H9 (cell line): Measurements from ENCODE around the gene TGM5. TPM values are rescaled to one million over a fixed set of nuclear protein-coding genes. Genes with fewer than 3 reads are reported as not detected.

ENCODE experiments used
- DNase-seq: peaks from one replicate; pipeline ENCODE4 v3.0.0-alpha.2; 2017
- H2AFZ ChIP-seq: one replicate; pipeline ENCODE4 v1.6.1; 2013; ENCODE audit warnings: mild to moderate bottlenecking, low read length, control low read depth, moderate library complexity
- H2AK5ac ChIP-seq: 2 replicates; pipeline ENCODE4 v1.6.1; 2013; ENCODE audit warnings: low read length, control low read depth, mixed read lengths; ENCODE audit not compliant: insufficient read length
- H2BK120ac ChIP-seq: one replicate; pipeline ENCODE4 v1.6.1; 2013; ENCODE audit warnings: low read depth, mild to moderate bottlenecking, low read length, control low read depth, inconsistent platforms; ENCODE audit not compliant: poor library complexity, severe bottlenecking
- H2BK12ac ChIP-seq: 2 replicates; pipeline ENCODE4 v1.6.1; 2013; ENCODE audit warnings: low read length, control low read depth, mixed read lengths, low read depth; ENCODE audit not compliant: insufficient read length
- H2BK15ac ChIP-seq: 2 replicates; pipeline ENCODE4 v1.6.1; 2013; ENCODE audit warnings: low read depth, low read length, control low read depth
- H2BK20ac ChIP-seq: one replicate; pipeline ENCODE4 v1.6.1; 2013; ENCODE audit warnings: low read depth, mild to moderate bottlenecking, low read length, control low read depth, inconsistent platforms; ENCODE audit not compliant: poor library complexity, severe bottlenecking
- H2BK5ac ChIP-seq: 2 replicates; pipeline ENCODE4 v1.6.1; 2013; ENCODE audit warnings: low read length, control low read depth, mixed read lengths; ENCODE audit not compliant: insufficient read length
- H3K14ac ChIP-seq: 2 replicates; pipeline ENCODE4 v1.6.1; 2013; ENCODE audit warnings: low read length, control low read depth; ENCODE audit not compliant: insufficient read depth
- H3K18ac ChIP-seq: 2 replicates; pipeline ENCODE4 v1.6.1; 2013; ENCODE audit warnings: low read depth, mild to moderate bottlenecking, mixed read lengths, low read length, control low read depth; ENCODE audit not compliant: insufficient read length
- H3K23ac ChIP-seq: 2 replicates; pipeline ENCODE4 v1.6.1; 2013; ENCODE audit warnings: low read length, control low read depth, mixed read lengths, low read depth; ENCODE audit not compliant: insufficient read length
- H3K23me2 ChIP-seq: 2 replicates; pipeline ENCODE4 v1.6.1; 2013; ENCODE audit warnings: low read depth, mild to moderate bottlenecking, mixed read lengths, low read length, control low read depth; ENCODE audit not compliant: insufficient read length, poor library complexity, severe bottlenecking
- H3K27ac ChIP-seq: 2 replicates; pipeline ENCODE4 v1.5.1; 2013; ENCODE audit warnings: low read length, control low read depth, mixed read lengths, low read depth; ENCODE audit not compliant: insufficient read length
- H3K27me3 ChIP-seq: 2 replicates; pipeline ENCODE4 v1.6.1; 2013; ENCODE audit warnings: low read length, control low read depth, inconsistent platforms; ENCODE audit not compliant: insufficient read depth
- H3K4ac ChIP-seq: 2 replicates; pipeline ENCODE4 v1.6.1; 2013; ENCODE audit warnings: low read depth, mild to moderate bottlenecking, control low read depth, inconsistent platforms, low read length, moderate library complexity
- H3K4me1 ChIP-seq: 2 replicates; pipeline ENCODE4 v1.6.1; 2013; ENCODE audit warnings: low read length, control low read depth, inconsistent platforms; ENCODE audit not compliant: insufficient read depth
- H3K4me2 ChIP-seq: 2 replicates; pipeline ENCODE4 v1.6.1; 2013; ENCODE audit warnings: low read length, control low read depth, mixed read lengths; ENCODE audit not compliant: insufficient read length, insufficient read depth
- H3K56ac ChIP-seq: 2 replicates; pipeline ENCODE4 v1.6.1; 2013; ENCODE audit warnings: low read depth, mild to moderate bottlenecking, mixed read lengths, low read length, control low read depth; ENCODE audit not compliant: insufficient read length
- H3K79me1 ChIP-seq: 2 replicates; pipeline ENCODE4 v1.6.1; 2013; ENCODE audit warnings: low read depth, mild to moderate bottlenecking, moderate library complexity, low read length, control low read depth, inconsistent platforms; ENCODE audit not compliant: insufficient read depth, poor library complexity, severe bottlenecking
- H3K79me2 ChIP-seq: 2 replicates; pipeline ENCODE4 v1.6.1; 2013; ENCODE audit warnings: low read length, control low read depth, inconsistent platforms; ENCODE audit not compliant: insufficient read depth
- H3K9ac ChIP-seq: 2 replicates; pipeline ENCODE4 v1.6.1; 2013; ENCODE audit warnings: low read length, control low read depth, mixed read lengths; ENCODE audit not compliant: insufficient read length; ENCODE audit errors: extremely low read depth
- H3K9me3 ChIP-seq: one replicate; pipeline ENCODE4 v1.6.1; 2013; ENCODE audit warnings: low read depth, low read length, inconsistent platforms; ENCODE audit not compliant: control insufficient read depth
- H3T11ph ChIP-seq: one replicate; pipeline ENCODE4 v1.6.1; 2013; ENCODE audit warnings: mild to moderate bottlenecking, low read length, control low read depth, inconsistent platforms
- H4K20me1 ChIP-seq: one replicate; pipeline ENCODE4 v1.6.1; 2013; ENCODE audit not compliant: control insufficient read depth, insufficient read length, insufficient read depth
- H4K5ac ChIP-seq: 2 replicates; pipeline ENCODE4 v1.6.1; 2013; ENCODE audit warnings: low read depth, mild to moderate bottlenecking, mixed read lengths, low read length, control low read depth; ENCODE audit not compliant: insufficient read length
- H4K8ac ChIP-seq: replicated peaks from 2 replicates; pipeline ENCODE4 v1.6.1; 2013; ENCODE audit warnings: low read length, control low read depth, mixed read lengths, low read depth; ENCODE audit not compliant: insufficient read length
- H4K91ac ChIP-seq: 2 replicates; pipeline ENCODE4 v1.6.1; 2013; ENCODE audit warnings: low read depth, mild to moderate bottlenecking, moderate library complexity, mixed read lengths, low read length, control low read depth; ENCODE audit not compliant: insufficient read length
- H3K27ac Mint-ChIP-seq, 3 experiments: 2 replicates in 2 of 3; 3 replicates in 1 of 3; pipeline ENCODE4 v1.8.0; 2020 to 2021; ENCODE audit warnings: mixed read lengths in 3 of 3, mild to moderate bottlenecking in 1 of 3, moderate library complexity in 1 of 3
- H3K27me3 Mint-ChIP-seq: 2 replicates; pipeline ENCODE4 v1.8.0; 2021; ENCODE audit warnings: low read depth, mild to moderate bottlenecking, moderate library complexity, mixed read lengths
- H3K36me3 Mint-ChIP-seq, 3 experiments: 2 replicates in 2 of 3; 3 replicates in 1 of 3; pipeline ENCODE4 v1.8.0; 2020 to 2021; ENCODE audit warnings: low read depth in 3 of 3, mixed read lengths in 3 of 3; ENCODE audit not compliant: insufficient read depth in 1 of 3
- H3K4me1 Mint-ChIP-seq, 2 experiments: 2 replicates each; pipeline ENCODE4 v1.8.0; 2020; ENCODE audit warnings: mixed read lengths in 2 of 2
- H3K4me3 Mint-ChIP-seq, 2 experiments: 2 replicates in 1 of 2; 3 replicates in 1 of 2; pipeline ENCODE4 v1.8.0; 2020 to 2021; ENCODE audit warnings: mild to moderate bottlenecking in 2 of 2, mixed read lengths in 2 of 2, moderate library complexity in 1 of 2
- H3K9me3 Mint-ChIP-seq, 2 experiments: 2 replicates in 1 of 2; 3 replicates in 1 of 2; pipeline ENCODE4 v1.8.0; 2020; ENCODE audit warnings: mild to moderate bottlenecking in 2 of 2, mixed read lengths in 2 of 2, moderate library complexity in 1 of 2
- WGBS: extraction: QIAGEN DNeasy Blood & Tissue Kit; methylation state at CpG from one replicate; pipeline ENCODE4 v1.1.7; 2013; ENCODE audit warnings: missing lambda C conversion rate, low lambda C conversion rate, mixed read lengths; ENCODE audit not compliant: insufficient read length; ENCODE audit errors: extremely low coverage; 5-methylcytosine and 5-hydroxymethylcytosine counted together
- total RNA-seq: library from RNA; stranded (reverse); gene quantifications from 2 replicates; pipeline ENCODE4 v1.2.1, GENCODE V29; 2021
- TF ChIP-seq, protein P1 (sequence below): fragments of 200-600 bp; sonication (generic); conservative IDR thresholded peaks from 3 replicates; pipeline ENCODE4 v1.8.0; 2021; ENCODE audit warnings: antibody characterized with exemption, mild to moderate bottlenecking

TGM5 gene
- total RNA-seq, 1 experiment from 2014 or later, result not detected

DNA sequence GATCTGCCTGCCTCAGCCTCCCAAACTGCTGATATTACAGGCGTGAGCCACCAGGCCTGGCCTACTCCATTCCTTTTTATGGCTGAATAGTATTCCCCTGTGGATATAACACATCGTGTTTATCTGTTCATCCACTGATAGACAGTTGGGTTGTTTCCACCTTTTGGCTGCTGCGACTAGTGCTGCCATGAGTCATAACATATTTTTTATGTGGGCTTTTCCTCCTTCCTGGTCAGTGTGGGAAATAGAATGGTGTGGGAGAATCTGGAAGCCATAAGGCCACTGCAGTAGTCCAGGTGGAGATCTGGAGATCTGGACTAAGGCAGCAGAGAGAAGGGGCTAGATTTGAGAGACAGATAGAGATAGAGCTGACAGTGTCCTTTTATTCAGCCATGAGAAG lies 47.4 kb upstream of the TGM5 start:
- no peak overlapping the region for H3K27ac ChIP-seq
- no peaks in the 10 kb centered on the region for H4K20me1 ChIP-seq
- Mint-ChIP-seq H3K4me1 (peaks cover 3 to 5% of the 10 kb centered on the region in 2 experiments; a peak in 2 of 4 replicates), H3K27ac (no peak overlapping the region), H3K9me3 (no peaks in the 10 kb centered on the region), H3K36me3 (no peaks in the 10 kb centered on the region), H3K27me3 (peaks cover 33% of the 10 kb centered on the region), H3K4me3 (no peak overlapping the region)
- H3K14ac ChIP-seq, result no peak overlapping the region
- no peaks in the 10 kb centered on the region for H3K9me3 ChIP-seq
- no peak overlapping the region for H4K8ac ChIP-seq
- H4K91ac ChIP-seq, result no peak overlapping the region
- H3K27me3 ChIP-seq, result no peaks in the 10 kb centered on the region
- H2BK15ac ChIP-seq, result no peak overlapping the region
- H3K4ac ChIP-seq, result no peak overlapping the region
- H2BK20ac ChIP-seq, result no peak overlapping the region
- no peak overlapping the region for H4K5ac ChIP-seq
- no peak overlapping the region for H3T11ph ChIP-seq
- TF ChIP-seq, protein P1, sequence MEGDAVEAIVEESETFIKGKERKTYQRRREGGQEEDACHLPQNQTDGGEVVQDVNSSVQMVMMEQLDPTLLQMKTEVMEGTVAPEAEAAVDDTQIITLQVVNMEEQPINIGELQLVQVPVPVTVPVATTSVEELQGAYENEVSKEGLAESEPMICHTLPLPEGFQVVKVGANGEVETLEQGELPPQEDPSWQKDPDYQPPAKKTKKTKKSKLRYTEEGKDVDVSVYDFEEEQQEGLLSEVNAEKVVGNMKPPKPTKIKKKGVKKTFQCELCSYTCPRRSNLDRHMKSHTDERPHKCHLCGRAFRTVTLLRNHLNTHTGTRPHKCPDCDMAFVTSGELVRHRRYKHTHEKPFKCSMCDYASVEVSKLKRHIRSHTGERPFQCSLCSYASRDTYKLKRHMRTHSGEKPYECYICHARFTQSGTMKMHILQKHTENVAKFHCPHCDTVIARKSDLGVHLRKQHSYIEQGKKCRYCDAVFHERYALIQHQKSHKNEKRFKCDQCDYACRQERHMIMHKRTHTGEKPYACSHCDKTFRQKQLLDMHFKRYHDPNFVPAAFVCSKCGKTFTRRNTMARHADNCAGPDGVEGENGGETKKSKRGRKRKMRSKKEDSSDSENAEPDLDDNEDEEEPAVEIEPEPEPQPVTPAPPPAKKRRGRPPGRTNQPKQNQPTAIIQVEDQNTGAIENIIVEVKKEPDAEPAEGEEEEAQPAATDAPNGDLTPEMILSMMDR, result no peak
- no peak overlapping the region for H2AK5ac ChIP-seq
- no peak overlapping the region for H3K23ac ChIP-seq
- H3K56ac ChIP-seq, result no peak overlapping the region
- no peak for DNase-seq
- H3K9ac ChIP-seq, result no peak overlapping the region
- no peak overlapping the region for H2AFZ ChIP-seq
- H3K18ac ChIP-seq, result no peak overlapping the region
- H2BK120ac ChIP-seq, result no peak overlapping the region
- no peaks in the 10 kb centered on the region for H3K4me1 ChIP-seq
- no peaks in the 10 kb centered on the region for H3K23me2 ChIP-seq
- H2BK5ac ChIP-seq, result no peak overlapping the region
- no peak overlapping the region for H3K4me2 ChIP-seq
- H2BK12ac ChIP-seq, result no peak overlapping the region
- WGBS, result no CpG with 5 or more reads among the region's 3 CpGs
- no peaks in the 10 kb centered on the region for H3K79me2 ChIP-seq
- H3K79me1 ChIP-seq, result no peaks in the 10 kb centered on the region
